Measurements from ENCODE around the gene HTR3E. TPM values are rescaled to one million over a fixed set of nuclear protein-coding genes. Genes with fewer than 3 reads are reported as not detected.
A peak's percentile ranks its signal among the peaks of the same experiment; 100 is the strongest.
"Not testable (repeated sequence)": the region's sequence is repeated elsewhere in the genome, so short reads cannot be mapped to it uniquely, and the experiment has no call there.

Gene HTR3E
- total RNA-seq, 2 donors from 2014 or later, result not detected

DNA sequence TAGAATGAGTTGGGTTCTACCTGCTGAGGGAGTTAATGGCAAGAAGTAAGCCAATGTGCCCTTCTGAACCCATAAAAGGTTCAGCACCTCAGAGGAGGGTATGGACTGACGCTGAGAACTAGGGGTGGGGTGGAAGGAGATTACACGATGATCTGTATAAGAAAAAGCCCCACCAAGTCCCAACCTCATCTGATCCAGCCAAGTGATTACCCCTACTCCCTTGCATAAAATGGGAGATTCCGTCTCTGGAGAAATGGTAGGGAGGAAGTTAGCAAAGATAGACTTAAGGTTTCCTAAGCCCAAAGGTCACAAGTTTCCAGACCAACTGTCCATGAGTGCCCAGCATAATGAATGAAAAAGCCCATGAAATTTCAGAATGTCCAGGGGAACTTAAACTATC is 51.2 kb downstream of the HTR3E start:
- intact Hi-C loops (cut with DNase I), result loop anchor here in 1 of 2 donors (10.0 kb wide), 1 partner anchor 97 kb away; the partner anchor contains the start of genes ALG3 and EEF1AKMT4
- DNase-seq (ENCODE audit: low spot score), result no peak

DNA sequence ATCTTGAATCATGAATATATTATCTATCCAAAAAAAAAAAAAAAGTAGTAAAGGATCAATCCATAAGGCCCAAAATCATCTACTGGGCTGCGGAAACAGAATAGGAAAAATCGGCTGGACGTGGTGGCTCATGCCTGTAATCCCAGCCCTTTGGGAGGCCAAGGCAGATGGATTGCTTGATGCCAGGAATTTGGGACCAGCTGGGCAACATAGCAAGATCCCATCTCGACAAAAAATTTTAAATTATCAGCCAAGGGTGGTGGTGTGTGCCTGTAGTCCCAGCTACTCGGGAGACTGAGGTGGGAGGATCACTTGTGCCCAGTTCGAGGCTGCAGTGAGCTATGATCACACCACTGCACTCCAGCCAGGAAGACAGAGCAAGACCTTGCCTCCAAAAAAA is 52.3 kb downstream of the HTR3E start:
- no peak for DNase-seq (ENCODE audit: low spot score)
- intact Hi-C loops (cut with DNase I), result loop anchor here in 1 of 2 donors (10.0 kb wide), 1 partner anchor 96 kb away; the partner anchor contains the start of genes ALG3 and EEF1AKMT4

- intact Hi-C loops (cut with DNase I), result loop anchor here in 1 of 2 donors (10.0 kb wide), 1 partner anchor 95 kb away; the partner anchor contains the start of genes ALG3 and EEF1AKMT4
- not testable (repeated sequence) for DNase-seq (ENCODE audit: low spot score)
Measured at GRCh38 chr3:184149770-184150169, 52.9 kb downstream of the HTR3E start.

GRCh38 chr3:184154885-184155643 is 58.2 kb downstream of the HTR3E start, which contains the start of gene DVL3:
DVL3 (plus strand) TSS chr3:184155377; CDS start chr3:184155636, 259 bp downstream.
- intact Hi-C loops (cut with DNase I), result no loop called here
- peak; percentile 93 for DNase-seq (ENCODE audit: low spot score)

- no peak for DNase-seq (ENCODE audit: low spot score)
- intact Hi-C loops (cut with DNase I), result no loop called here
Measured at GRCh38 chr3:184155644-184156521, 59.0 kb downstream of the HTR3E start.

DNA sequence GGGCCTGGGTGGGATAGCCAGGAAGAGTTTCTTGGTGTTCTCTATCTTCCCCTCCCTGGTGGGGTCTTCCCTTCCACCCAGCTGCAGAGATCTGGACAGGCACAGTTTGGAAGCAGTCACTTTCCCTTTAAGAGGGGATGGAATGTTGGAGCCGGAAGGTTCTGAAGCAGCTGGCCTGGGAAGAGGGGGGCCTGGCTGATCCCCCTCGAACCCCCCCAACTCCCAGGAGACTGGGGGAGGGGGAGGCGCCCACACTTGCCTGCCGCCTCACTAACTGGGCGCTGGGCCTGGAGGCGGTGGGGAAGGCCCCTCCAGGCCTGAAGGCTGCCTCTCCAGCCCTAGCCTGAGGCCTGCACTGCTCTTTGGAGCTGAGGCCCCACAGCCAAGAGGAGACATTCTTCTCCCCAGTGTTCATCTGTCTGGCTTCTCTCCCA is 59.7 kb downstream of the HTR3E start:
- intact Hi-C loops (cut with DNase I), result no loop called here

More for the DNA sequence above, 59.7 kb downstream of the HTR3E start:
- no peak for DNase-seq (ENCODE audit: low spot score)

Other genes with a start within 250 kb of the HTR3E start
- gene PARL, start 212.2 kb upstream of the HTR3E start, total RNA-seq, result 10 to 100 TPM; 57.8 to 60.7 TPM
- 10 to 100 TPM; 17.5 to 20.0 TPM for gene ABCC5, start 79.2 kb upstream of the HTR3E start, total RNA-seq
- gene HTR3D, start 65.3 kb upstream of the HTR3E start, total RNA-seq, result not detected
- gene HTR3C, start 44.0 kb upstream of the HTR3E start, total RNA-seq, result not detected
- 10 to 100 TPM; 23.3 to 26.4 TPM for gene EIF2B5, start 38.3 kb downstream of the HTR3E start, total RNA-seq
- 10 to 100 TPM; 67.3 to 70.7 TPM for gene DVL3, start 58.3 kb downstream of the HTR3E start, total RNA-seq
- 100 to 1,000 TPM; 324 to 365 TPM for gene AP2M1, start 77.8 kb downstream of the HTR3E start, total RNA-seq
- gene ABCF3, start 89.1 kb downstream of the HTR3E start, total RNA-seq, result 10 to 100 TPM; 38.9 to 48.8 TPM
- gene VWA5B2, start 132.5 kb downstream of the HTR3E start, total RNA-seq, result under 1 TPM in 1 of 2 donors, not detected in 1; 0.38 TPM
- 10 to 100 TPM; 26.8 to 28.6 TPM for gene ALG3, start 151.9 kb downstream of the HTR3E start, total RNA-seq
- 1 to 10 TPM; 1.3 to 2.5 TPM for gene EEF1AKMT4, start 152.6 kb downstream of the HTR3E start, total RNA-seq
- under 1 TPM in 1 of 2 donors, not detected in 1; 0.24 TPM for gene CAMK2N2, start 164.5 kb downstream of the HTR3E start, total RNA-seq
- gene ECE2, start 179.0 kb downstream of the HTR3E start, total RNA-seq, result not detected
- gene PSMD2, start 202.2 kb downstream of the HTR3E start, total RNA-seq, result 100 to 1,000 TPM; 128 to 163 TPM
- gene EIF4G1, start 217.5 kb downstream of the HTR3E start, total RNA-seq, result 100 to 1,000 TPM; 273 to 325 TPM
- gene FAM131A, start 240.5 kb downstream of the HTR3E start, total RNA-seq, result 10 to 100 TPM; 30.4 to 37.4 TPM

Data from posterior vena cava (tissue), 2 donors.